Endothelial cell (in vitro differentiated cells): ENCODE data around the gene KYAT1. TPM values are rescaled to one million over a fixed set of nuclear protein-coding genes. Genes with fewer than 3 reads are reported as not detected.
"Not testable (repeated sequence)": the region's sequence is repeated elsewhere in the genome, so short reads cannot be mapped to it uniquely, and the experiment has no call there.

Source experiments
- DNase-seq: peaks from one replicate; pipeline ENCODE4 v3.0.0; 2021; ENCODE audit warnings: low spot score
- H3K27ac Mint-ChIP-seq: one replicate; pipeline ENCODE4 v1.8.0; 2021; ENCODE audit warnings: mixed read lengths, inconsistent platforms; ENCODE audit not compliant: unreplicated experiment
- H3K27me3 Mint-ChIP-seq: one replicate; pipeline ENCODE4 v1.8.0; 2021; ENCODE audit warnings: mild to moderate bottlenecking, moderate library complexity, mixed read lengths, inconsistent platforms; ENCODE audit not compliant: unreplicated experiment
- H3K36me3 Mint-ChIP-seq: one replicate; pipeline ENCODE4 v1.8.0; 2021; ENCODE audit warnings: mild to moderate bottlenecking, low read depth, mixed read lengths, inconsistent platforms; ENCODE audit not compliant: unreplicated experiment
- H3K4me1 Mint-ChIP-seq: one replicate; pipeline ENCODE4 v1.8.0; 2021; ENCODE audit warnings: mild to moderate bottlenecking, mixed read lengths, inconsistent platforms; ENCODE audit not compliant: unreplicated experiment
- H3K4me3 Mint-ChIP-seq: one replicate; pipeline ENCODE4 v1.8.0; 2021; ENCODE audit warnings: mild to moderate bottlenecking, mixed read lengths, inconsistent platforms; ENCODE audit not compliant: unreplicated experiment
- H3K9me3 Mint-ChIP-seq: one replicate; pipeline ENCODE4 v1.8.0; 2021; ENCODE audit warnings: mixed read lengths, inconsistent platforms; ENCODE audit not compliant: unreplicated experiment
- CTCF ChIP-seq: fragments of 200-600 bp; sonication (generic); IDR thresholded peaks from one replicate; pipeline ENCODE4 v1.5.0; 2021; ENCODE audit warnings: antibody characterized with exemption; ENCODE audit not compliant: unreplicated experiment
- total RNA-seq: library from RNA; stranded (reverse); fragmentation: NEBNext Ultra II Directional; extraction: Animal tissue kit (Norgen Biotek cat#: 25700); gene quantifications from one replicate; pipeline ENCODE4 v1.2.1, GENCODE V29; 2021; ENCODE audit not compliant: unreplicated experiment

Gene KYAT1
- total RNA-seq, 1 donor from 2014 or later = 3.3 TPM

- no peak for TF ChIP-seq CTCF
- H3K4me3 Mint-ChIP-seq = peak overlapping the region; percentile 14
- peaks cover 2% of the 10 kb centered on the region for H3K27me3 Mint-ChIP-seq
- no peaks in the 10 kb centered on the region for H3K4me1 Mint-ChIP-seq
- H3K36me3 Mint-ChIP-seq = peaks cover 16% of the 10 kb centered on the region
- H3K27ac Mint-ChIP-seq = no peak overlapping the region
- H3K9me3 Mint-ChIP-seq = no peaks in the 10 kb centered on the region
- no peak for DNase-seq
These were observed 33.9 kb downstream of the KYAT1 start for GRCh38 chr9:128847803-128848202.

GRCh38 chr9:128846680-128847030 lies 35.1 kb downstream of the KYAT1 start:
- Mint-ChIP-seq H3K4me3 (no peak overlapping the region), H3K27me3 (peaks cover 2% of the 10 kb centered on the region), H3K36me3 (peaks cover 16% of the 10 kb centered on the region), H3K9me3 (no peaks in the 10 kb centered on the region), H3K27ac (no peak overlapping the region), H3K4me1 (no peaks in the 10 kb centered on the region)
- TF ChIP-seq CTCF = no peak
- DNase-seq = no peak

GRCh38 chr9:128845186-128845931 lies 36.4 kb downstream of the KYAT1 start:
- Mint-ChIP-seq H3K4me3 (no peak overlapping the region), H3K36me3 (peaks cover 9% of the 10 kb centered on the region), H3K9me3 (no peaks in the 10 kb centered on the region), H3K4me1 (no peaks in the 10 kb centered on the region), H3K27me3 (peaks cover 6% of the 10 kb centered on the region), H3K27ac (no peak overlapping the region)
- no peak for DNase-seq
- no peak for TF ChIP-seq CTCF

GRCh38 chr9:128843171-128843570 lies 38.6 kb downstream of the KYAT1 start:
- not testable (repeated sequence) for H3K27me3 Mint-ChIP-seq, H3K4me3 Mint-ChIP-seq, H3K9me3 Mint-ChIP-seq, H3K36me3 Mint-ChIP-seq, DNase-seq, H3K4me1 Mint-ChIP-seq, H3K27ac Mint-ChIP-seq

GRCh38 chr9:128841694-128842492 lies 39.9 kb downstream of the KYAT1 start:
- no peak for TF ChIP-seq CTCF
- Mint-ChIP-seq H3K4me3 (no peak overlapping the region), H3K4me1 (no peaks in the 10 kb centered on the region), H3K27me3 (peaks cover 6% of the 10 kb centered on the region), H3K36me3 (no peaks in the 10 kb centered on the region), H3K27ac (no peak overlapping the region), H3K9me3 (no peaks in the 10 kb centered on the region)
- no peak for DNase-seq
